ENCODE data around the gene PEX11G. TPM values are rescaled to one million over a fixed set of nuclear protein-coding genes. Genes with fewer than 3 reads are reported as not detected.

The PEX11G gene
- total RNA-seq, 1 experiment from 2014 or later = 2.8 TPM

DNA sequence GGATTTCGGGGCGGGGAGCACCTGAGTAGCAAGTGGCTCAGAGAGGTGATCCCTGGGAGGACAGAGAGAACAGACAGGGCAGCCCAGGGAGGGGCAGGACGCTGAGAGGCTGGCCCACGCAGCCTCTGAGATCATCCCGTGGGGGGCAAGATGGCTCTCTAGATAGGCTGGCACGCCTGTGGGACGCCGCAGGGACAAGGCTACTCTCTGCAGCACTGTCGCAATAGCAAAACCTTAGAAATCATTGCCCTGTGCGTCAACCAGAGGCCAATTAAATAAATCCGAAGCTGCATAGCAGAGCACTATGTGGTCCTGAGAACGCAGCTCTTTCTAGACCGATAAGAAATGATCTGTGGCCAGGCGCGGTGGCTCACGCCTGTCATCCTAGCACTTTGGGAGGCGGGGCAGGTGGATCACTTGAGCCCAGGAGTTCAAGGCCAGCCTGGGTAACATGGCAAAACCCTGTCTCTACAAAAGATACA, 5.1 kb downstream of the PEX11G start:
- no CpG with 5 or more reads among the region's 17 CpGs for WGBS (ENCODE audit: extremely low coverage, insufficient read length, low lambda C conversion rate)

More for the DNA sequence above, 5.1 kb downstream of the PEX11G start:
- H3K18ac ChIP-seq (ENCODE audit: insufficient read length, low read depth, low read length) = no peak overlapping the region
- no peaks in the 10 kb centered on the region for H3K36me3 Mint-ChIP-seq (ENCODE audit: insufficient read depth in 1 of 3, low read depth in 3 of 3)
- no peaks in the 10 kb centered on the region for H3K9me3 ChIP-seq (ENCODE audit: control insufficient read depth, low read depth, low read length)
- H3K23me2 ChIP-seq (ENCODE audit: insufficient read length, low read depth, low read length, poor library complexity, severe bottlenecking) = peaks cover 4% of the 10 kb centered on the region
- DNase-seq = no peak
- H3K4me3 Mint-ChIP-seq = peak overlapping the region; percentile 63 to 77; a peak in 2 of 5 replicates
- H2BK20ac ChIP-seq (ENCODE audit: low read depth, low read length, poor library complexity, severe bottlenecking) = no peak overlapping the region
- no peak overlapping the region for H3T11ph ChIP-seq (ENCODE audit: low read length)
- peak overlapping the region; percentile 94 to 97 (median 94); a peak in 5 of 7 replicates for H3K27ac Mint-ChIP-seq
- no peak overlapping the region for H3K14ac ChIP-seq (ENCODE audit: insufficient read depth, low read length)
- no peaks in the 10 kb centered on the region for H3K79me1 ChIP-seq (ENCODE audit: insufficient read depth, low read depth, low read length, poor library complexity, severe bottlenecking)
- H3K4me2 ChIP-seq (ENCODE audit: insufficient read depth, insufficient read length, low read length) = no peak overlapping the region
- H2AFZ ChIP-seq (ENCODE audit: low read length) = no peak overlapping the region
- no peak overlapping the region for H4K91ac ChIP-seq (ENCODE audit: insufficient read length, low read depth, low read length)
- no peak overlapping the region for H3K56ac ChIP-seq (ENCODE audit: insufficient read length, low read depth, low read length)
- H2BK12ac ChIP-seq (ENCODE audit: insufficient read length, low read depth, low read length) = no peak overlapping the region
- no peak overlapping the region for H2BK120ac ChIP-seq (ENCODE audit: low read depth, low read length, poor library complexity, severe bottlenecking)
- TF ChIP-seq, protein P1, sequence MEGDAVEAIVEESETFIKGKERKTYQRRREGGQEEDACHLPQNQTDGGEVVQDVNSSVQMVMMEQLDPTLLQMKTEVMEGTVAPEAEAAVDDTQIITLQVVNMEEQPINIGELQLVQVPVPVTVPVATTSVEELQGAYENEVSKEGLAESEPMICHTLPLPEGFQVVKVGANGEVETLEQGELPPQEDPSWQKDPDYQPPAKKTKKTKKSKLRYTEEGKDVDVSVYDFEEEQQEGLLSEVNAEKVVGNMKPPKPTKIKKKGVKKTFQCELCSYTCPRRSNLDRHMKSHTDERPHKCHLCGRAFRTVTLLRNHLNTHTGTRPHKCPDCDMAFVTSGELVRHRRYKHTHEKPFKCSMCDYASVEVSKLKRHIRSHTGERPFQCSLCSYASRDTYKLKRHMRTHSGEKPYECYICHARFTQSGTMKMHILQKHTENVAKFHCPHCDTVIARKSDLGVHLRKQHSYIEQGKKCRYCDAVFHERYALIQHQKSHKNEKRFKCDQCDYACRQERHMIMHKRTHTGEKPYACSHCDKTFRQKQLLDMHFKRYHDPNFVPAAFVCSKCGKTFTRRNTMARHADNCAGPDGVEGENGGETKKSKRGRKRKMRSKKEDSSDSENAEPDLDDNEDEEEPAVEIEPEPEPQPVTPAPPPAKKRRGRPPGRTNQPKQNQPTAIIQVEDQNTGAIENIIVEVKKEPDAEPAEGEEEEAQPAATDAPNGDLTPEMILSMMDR (conservative IDR thresholded peaks at IDR 0.05) = no peak
- no peak overlapping the region for H3K27ac ChIP-seq (ENCODE audit: insufficient read length, low read depth, low read length)
- no peak overlapping the region for H3K23ac ChIP-seq (ENCODE audit: insufficient read length, low read depth, low read length)
- H2BK5ac ChIP-seq (ENCODE audit: insufficient read length, low read length) = no peak overlapping the region
- H3K4me1 Mint-ChIP-seq = peaks cover 14 to 24% of the 10 kb centered on the region in 2 experiments
- no peaks in the 10 kb centered on the region for H3K9me3 Mint-ChIP-seq
- H3K79me2 ChIP-seq (ENCODE audit: insufficient read depth, low read length) = no peaks in the 10 kb centered on the region
- H2BK15ac ChIP-seq (ENCODE audit: low read depth, low read length) = no peak overlapping the region
- H3K27me3 Mint-ChIP-seq (ENCODE audit: low read depth) = no peaks in the 10 kb centered on the region
- no peak overlapping the region for H2AK5ac ChIP-seq (ENCODE audit: insufficient read length, low read length)
- H3K4me1 ChIP-seq (ENCODE audit: insufficient read depth, low read length) = no peaks in the 10 kb centered on the region; the same call in 1 of the 2 replicates
- no peak overlapping the region for H3K4ac ChIP-seq (ENCODE audit: low read depth, low read length)
- no peaks in the 10 kb centered on the region for H3K27me3 ChIP-seq (ENCODE audit: insufficient read depth, low read length)
- no peaks in the 10 kb centered on the region for H4K20me1 ChIP-seq (ENCODE audit: control insufficient read depth, insufficient read depth, insufficient read length)
- no peak overlapping the region for H4K8ac ChIP-seq (replicated peaks; ENCODE audit: insufficient read length, low read depth, low read length)
- no peak overlapping the region for H3K9ac ChIP-seq (ENCODE audit: extremely low read depth, insufficient read length, low read length)
- H4K5ac ChIP-seq (ENCODE audit: insufficient read length, low read depth, low read length) = no peak overlapping the region

All from H9 (cell line).